Stimulated activated naive CD8-positive, alpha-beta T cell treated with anti-CD3 and anti-CD28 coated beads, Interleukin-15, amount 100 ng/mL, for 72 hours (primary cell): ENCODE data around the gene SMG6.

ENCODE experiments used
- ATAC-seq: fragments of 150-1000 bp; cut with Tn5 transposase; 2 replicates; pipeline ENCODE4 v1.10.0; 2021; ENCODE audit warnings: mild to moderate bottlenecking, moderate library complexity
- DNase-seq, 2 donors: peaks; one replicate each; pipeline ENCODE4 v3.0.0; 2021 to 2022
- H3K27ac Mint-ChIP-seq, 2 donors: one replicate each; pipeline ENCODE4 v1.8.0; 2022; ENCODE audit warnings: mild to moderate bottlenecking in 2 of 2, mixed read lengths in 2 of 2, moderate library complexity in 2 of 2
- H3K27me3 Mint-ChIP-seq: one replicate; pipeline ENCODE4 v1.8.0; 2022; ENCODE audit warnings: mixed read lengths
- H3K4me1 Mint-ChIP-seq: one replicate; pipeline ENCODE4 v1.8.0; 2022; ENCODE audit warnings: mild to moderate bottlenecking, mixed read lengths
- H3K4me3 Mint-ChIP-seq, 2 donors: one replicate each; pipeline ENCODE4 v1.8.0; 2022; ENCODE audit warnings: mild to moderate bottlenecking in 2 of 2, mixed read lengths in 2 of 2, moderate library complexity in 1 of 2
- H3K9me3 Mint-ChIP-seq, 2 donors: one replicate each; pipeline ENCODE4 v1.8.0; 2022; ENCODE audit warnings: mixed read lengths in 2 of 2

Gene SMG6

DNA sequence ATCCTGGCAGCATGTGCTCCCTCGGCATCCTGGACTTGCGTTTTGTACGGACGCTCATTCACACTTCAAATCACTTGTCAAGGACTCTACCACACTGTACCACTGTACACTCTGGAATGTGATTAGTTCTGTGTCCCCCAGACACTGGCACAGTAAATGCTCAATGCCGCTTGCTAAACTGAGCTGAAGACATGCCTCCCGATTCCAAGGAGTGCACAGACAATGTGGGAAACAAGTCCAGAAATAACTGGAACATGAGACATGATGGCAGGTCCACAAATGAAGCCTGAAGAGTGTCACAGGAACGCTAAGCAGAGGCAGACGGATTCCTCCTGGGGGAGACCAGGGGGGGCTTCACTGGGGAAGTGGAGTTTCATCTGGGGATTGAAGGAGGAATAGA, 226.5 kb downstream of the SMG6 start:
- H3K9me3 Mint-ChIP-seq, result no peaks in the 10 kb centered on the region
- no peak for ATAC-seq
- H3K27ac Mint-ChIP-seq, result peak overlapping the region in 1 of 2 donors; percentile 54
- H3K4me3 Mint-ChIP-seq, result no peak overlapping the region
- H3K27me3 Mint-ChIP-seq, result no peaks in the 10 kb centered on the region
- no peak for DNase-seq
- H3K4me1 Mint-ChIP-seq, result peaks cover 29% of the 10 kb centered on the region

DNA sequence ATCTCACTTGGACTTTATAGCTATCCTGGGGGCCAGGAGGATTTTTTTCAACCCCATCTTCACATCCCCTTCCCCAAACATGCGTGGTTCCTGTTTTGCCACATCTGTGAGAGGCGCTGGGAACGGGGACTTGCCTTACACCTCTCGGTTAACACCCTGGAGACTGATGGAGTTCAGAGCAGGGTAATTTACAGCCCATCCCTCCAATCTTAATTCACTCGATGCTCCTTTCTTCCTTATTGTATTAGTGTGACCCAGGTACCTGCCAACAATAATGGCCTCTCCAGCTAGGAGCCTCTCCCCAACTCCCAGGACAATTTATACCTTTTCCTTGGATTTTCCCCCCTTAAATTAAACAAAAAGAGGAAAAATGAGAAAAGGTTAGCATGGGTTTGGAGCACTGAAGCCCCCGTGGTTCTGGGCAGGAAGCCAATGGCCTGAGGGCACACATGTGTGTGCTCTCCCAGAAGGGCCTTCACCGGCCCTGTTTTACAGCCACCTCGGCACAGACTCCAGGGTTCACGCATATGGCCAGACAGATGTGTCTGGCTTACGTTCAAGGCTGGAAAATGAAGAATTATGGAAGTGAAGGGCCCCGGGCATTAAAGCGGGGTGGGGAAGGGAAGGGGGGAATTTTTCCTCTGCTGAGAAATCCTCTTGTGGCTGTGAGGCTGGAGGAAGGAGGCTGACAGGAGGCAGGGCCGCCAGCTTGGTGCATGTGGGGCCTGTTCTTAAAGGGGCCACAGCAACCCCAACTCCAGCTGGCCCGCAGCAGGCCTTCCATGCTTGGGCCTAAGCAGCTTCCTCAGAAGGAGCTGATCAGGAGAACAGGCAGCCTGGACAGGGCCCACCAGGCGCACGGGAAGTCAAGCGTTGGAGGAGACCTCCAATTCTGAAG, 227.2 kb downstream of the SMG6 start:
- DNase-seq, result no peak
- Mint-ChIP-seq H3K27ac (no peak overlapping the region), H3K9me3 (no peaks in the 10 kb centered on the region), H3K27me3 (no peaks in the 10 kb centered on the region), H3K4me3 (peak overlapping the region in 1 of 2 donors; percentile 38), H3K4me1 (peaks cover 29% of the 10 kb centered on the region)
- no peak for ATAC-seq

DNA sequence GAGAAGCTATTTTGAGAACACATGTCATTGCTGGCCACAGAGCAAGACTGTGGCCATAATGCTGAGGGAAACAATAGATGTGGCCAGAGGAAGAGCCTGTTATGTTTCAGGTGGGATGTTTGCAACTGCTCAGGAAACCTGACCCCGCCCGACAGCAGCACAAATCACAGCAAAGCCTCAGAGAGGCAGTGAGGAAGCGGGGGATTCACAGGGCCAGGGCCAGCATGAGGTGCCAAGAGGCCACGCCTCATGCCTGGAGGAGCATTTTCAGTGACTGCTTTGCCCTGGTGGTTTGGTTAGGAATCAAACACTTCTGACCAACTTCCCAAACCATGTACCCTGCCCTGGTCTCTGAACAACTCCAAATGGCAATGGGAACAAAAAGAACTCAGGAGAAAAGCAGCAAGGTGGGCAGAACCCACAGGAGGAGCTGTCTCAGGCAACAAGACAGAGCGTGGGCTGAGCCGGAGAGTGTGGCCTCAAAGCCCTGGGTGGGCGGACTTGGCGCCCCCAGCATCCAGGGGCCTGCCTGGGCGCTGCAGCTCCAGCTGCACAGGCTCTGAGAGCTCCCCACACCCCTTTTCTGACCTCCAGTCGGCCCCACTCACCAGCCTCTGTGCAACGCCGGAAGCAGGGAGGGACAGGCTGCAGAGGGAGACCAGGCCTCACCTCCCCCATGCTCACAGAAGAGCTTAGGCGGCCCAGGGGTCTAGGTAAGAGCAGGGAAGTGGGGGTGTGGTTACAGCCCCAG, 228.1 kb downstream of the SMG6 start:
- Mint-ChIP-seq H3K27ac (peak overlapping the region; percentile 52 to 81), H3K4me1 (peaks cover 38% of the 10 kb centered on the region), H3K27me3 (no peaks in the 10 kb centered on the region), H3K4me3 (peak overlapping the region in 1 of 2 donors; percentile 30), H3K9me3 (no peaks in the 10 kb centered on the region)
- no peak for DNase-seq
- no peak for ATAC-seq

DNA sequence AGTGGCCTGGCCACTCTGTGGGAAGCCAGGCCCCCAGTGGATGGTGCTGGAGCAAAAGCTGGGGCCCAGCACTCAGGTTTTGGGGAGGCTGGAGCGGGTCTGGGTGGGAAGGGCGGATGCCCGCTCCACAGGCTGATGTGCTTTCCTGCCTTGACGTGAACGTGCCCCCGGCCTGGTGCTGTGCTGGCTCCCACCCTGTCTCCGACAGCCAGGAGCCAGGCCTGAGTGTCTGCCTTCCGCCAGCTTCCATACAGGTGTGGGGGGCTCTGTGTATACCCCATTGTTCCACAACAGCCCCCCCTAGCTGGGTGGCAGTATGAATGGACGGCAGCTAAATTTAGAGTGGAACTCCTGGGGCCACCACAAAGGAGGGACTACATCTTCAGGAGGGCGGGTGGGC, 228.7 kb downstream of the SMG6 start:
- Mint-ChIP-seq H3K27ac (no peak overlapping the region), H3K4me1 (peaks cover 43% of the 10 kb centered on the region), H3K27me3 (no peaks in the 10 kb centered on the region), H3K9me3 (no peaks in the 10 kb centered on the region), H3K4me3 (no peak overlapping the region)
- no peak for DNase-seq
- ATAC-seq, result no peak

DNA sequence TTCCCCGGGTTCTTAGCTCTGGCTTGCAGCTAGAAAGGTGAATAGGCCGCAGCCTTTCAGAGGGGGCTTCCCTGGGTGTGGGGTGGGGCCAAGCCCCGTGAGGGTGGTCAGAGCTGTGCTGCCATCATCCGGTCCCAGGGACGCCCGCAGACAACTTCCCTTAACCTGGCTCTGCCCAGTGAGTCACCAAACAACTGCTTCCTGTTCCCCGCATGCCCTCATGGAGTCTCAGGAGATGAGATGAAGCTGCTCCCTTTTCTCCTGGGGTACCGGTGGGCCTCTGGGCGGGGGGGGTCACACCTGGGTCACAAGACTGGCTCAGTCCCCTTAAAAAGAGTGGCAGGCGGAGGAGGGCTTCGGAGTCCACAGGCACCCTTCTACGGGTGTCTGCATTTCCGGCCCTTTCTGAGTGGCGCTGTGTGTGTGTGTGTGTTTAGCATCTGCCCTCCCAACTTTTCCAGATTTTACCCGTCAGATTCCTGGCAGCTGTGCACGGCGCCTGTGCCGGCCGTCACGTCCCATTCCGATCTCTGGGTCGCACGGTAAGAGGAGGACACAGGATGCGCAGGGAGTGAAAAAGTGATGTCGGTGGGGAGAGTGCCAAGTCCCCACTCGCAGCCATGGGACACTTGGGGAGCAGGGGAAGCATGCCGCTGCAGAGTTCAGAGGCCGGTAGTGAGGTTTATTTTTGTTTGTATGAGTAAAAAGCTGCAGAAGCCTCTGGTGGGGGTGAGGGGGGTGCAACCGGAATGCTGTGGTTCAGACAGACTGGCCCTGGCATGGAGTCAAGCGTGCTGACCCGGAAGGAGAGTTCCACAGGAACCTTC, 231.9 kb downstream of the SMG6 start:
- Mint-ChIP-seq H3K27ac (peak overlapping the region in 1 of 2 donors; percentile 95), H3K27me3 (no peaks in the 10 kb centered on the region), H3K4me1 (peaks cover 76% of the 10 kb centered on the region), H3K9me3 (no peaks in the 10 kb centered on the region), H3K4me3 (no peak overlapping the region)
- no peak for ATAC-seq
- no peak for DNase-seq

DNA sequence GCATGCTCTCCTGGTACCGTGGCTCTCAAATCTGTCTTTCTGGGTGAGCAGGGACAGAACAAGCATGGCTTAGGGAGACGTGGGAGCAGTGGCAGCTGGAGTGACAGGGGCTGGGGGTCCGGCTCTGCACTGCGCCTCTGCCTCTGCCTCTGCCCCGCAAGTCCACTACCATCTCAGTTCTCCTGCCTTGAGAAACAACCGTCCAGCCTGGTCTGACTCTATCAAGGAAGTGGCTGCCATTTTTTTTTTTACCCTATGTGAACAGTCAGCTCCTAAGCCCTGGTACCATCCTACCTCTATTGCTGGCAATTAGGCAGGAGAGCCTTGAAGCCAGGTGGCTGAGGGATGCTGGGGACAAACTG, 232.6 kb downstream of the SMG6 start:
- H3K9me3 Mint-ChIP-seq, result no peaks in the 10 kb centered on the region
- ATAC-seq, result no peak
- peaks cover 71% of the 10 kb centered on the region for H3K4me1 Mint-ChIP-seq
- no peaks in the 10 kb centered on the region for H3K27me3 Mint-ChIP-seq
- DNase-seq, result no peak
- H3K4me3 Mint-ChIP-seq, result peak overlapping the region; percentile 36 to 47
- H3K27ac Mint-ChIP-seq, result peak overlapping the region; percentile 57 to 95

DNA sequence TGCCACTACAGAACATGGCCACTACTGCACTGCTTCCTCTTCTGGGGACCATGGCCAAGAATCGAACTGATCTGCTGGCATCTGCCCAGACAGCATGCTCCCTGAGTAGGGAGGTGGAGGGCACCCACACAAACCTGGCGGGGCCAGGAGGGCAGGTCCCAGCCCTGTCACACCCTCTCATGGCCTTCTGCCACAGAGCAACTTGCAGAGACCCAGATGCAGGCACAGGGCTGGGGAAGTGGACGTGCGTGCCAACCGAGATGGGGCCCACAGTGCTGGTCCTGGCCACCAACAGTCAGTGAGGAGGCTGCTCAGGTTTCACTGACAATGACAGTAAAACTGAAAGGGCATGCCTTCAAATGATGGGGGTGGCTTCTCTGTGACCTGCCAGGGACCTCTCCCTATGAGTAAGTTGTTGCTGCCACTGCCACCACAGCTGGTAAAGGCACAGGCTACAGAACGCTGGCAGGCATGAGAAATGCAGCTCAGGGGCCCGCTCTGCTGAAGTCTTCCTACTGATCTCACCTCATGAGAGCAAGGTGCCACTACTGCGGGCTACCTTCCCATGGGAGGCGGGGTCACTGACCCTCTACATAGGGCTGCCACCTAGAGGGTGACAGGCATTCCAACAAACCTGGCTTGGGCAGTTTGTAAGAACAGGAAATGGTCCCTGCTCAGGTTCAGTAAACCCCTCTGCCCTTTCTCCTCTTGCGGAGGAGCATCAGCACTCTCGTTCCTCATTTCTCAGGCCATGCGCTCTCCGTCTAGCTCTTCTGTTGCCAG, 233.2 kb downstream of the SMG6 start:
- DNase-seq, result peak; percentile 70 to 86
- Mint-ChIP-seq H3K9me3 (no peaks in the 10 kb centered on the region), H3K27me3 (no peaks in the 10 kb centered on the region), H3K27ac (peak overlapping the region; percentile 57 to 99), H3K4me3 (peak overlapping the region; percentile 47 to 77), H3K4me1 (peaks cover 67% of the 10 kb centered on the region)
- ATAC-seq, result peak; percentile 98

DNA sequence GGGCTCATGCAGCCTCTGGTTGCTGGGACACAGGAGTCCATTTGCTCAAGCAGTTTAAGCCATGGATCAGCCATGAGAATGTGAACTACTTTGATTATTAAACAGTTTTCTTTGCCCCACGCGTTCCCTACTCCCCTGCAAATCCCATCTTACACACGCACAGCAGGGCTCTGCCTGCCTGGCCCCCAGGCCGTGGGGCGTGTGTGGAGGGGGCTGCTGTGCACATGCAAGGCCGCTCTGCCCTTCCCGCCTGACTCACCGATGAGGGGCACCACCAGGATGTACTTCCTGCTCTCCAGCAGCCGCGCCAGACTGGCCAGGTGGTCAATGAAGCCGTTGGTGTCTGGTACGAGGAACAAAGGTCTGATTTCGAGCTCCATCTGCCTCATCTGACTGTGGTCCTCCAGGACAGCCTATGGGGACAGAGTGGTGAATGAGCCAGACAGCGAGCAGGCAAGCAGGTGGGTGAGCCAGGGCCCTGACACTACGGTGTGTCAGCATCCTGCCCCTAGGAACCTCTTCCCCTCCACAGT, 235.0 kb downstream of the SMG6 start:
- H3K9me3 Mint-ChIP-seq, result no peaks in the 10 kb centered on the region
- peaks cover 82% of the 10 kb centered on the region for H3K4me1 Mint-ChIP-seq
- no peak for DNase-seq
- peak overlapping the region in 1 of 2 donors; percentile 27 for H3K4me3 Mint-ChIP-seq
- no peaks in the 10 kb centered on the region for H3K27me3 Mint-ChIP-seq
- no peak overlapping the region for H3K27ac Mint-ChIP-seq
- ATAC-seq, result no peak

DNA sequence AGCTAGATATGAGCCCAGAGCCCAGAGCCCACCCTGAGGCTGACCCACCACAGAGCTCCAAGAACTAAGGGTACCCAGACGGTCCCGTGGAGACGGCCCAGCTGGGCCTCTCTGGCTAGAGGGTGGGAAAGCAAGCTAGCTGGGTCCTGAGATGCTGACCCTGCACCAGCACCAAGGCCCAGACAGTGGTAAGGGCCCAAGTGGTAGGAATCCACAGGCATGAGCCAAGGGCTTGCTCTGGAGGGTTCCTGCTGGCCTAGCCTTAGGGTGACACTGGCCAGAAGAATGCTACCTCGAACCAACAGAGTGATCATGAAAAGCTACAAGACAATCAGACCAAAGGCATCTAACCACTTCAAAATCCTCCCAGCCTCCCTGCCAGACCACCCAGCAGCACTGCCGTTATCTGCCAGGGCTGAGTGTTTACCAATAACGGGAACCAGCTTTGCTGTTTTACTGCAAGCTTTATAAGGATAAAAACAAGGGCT, 235.5 kb downstream of the SMG6 start:
- ATAC-seq (no peak), DNase-seq (no peak)
- Mint-ChIP-seq H3K4me3 (no peak overlapping the region), H3K9me3 (no peaks in the 10 kb centered on the region), H3K27ac (no peak overlapping the region), H3K27me3 (no peaks in the 10 kb centered on the region), H3K4me1 (peaks cover 87% of the 10 kb centered on the region)

DNA sequence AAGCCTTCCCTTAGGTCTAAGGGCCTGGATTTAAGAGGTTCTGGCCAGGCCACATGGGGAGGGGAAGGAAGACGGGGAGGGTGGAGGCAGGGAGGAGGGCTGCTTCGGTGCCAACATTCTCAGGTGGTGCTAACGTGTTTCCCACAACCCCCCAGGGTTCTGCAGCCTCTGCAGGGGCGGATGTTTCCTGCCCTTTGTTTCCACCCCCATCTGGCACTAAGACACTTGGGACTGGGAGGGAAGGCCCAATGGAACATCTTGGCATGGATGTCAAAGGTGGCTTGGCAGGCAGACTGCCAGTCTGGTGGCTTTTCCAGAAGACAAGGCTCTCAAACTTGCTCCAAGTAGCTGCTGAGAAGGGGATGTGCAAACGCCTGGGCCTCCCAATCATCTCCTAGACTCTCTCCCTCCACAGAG, 236.0 kb downstream of the SMG6 start:
- H3K27me3 Mint-ChIP-seq, result no peaks in the 10 kb centered on the region
- ATAC-seq (no peak), DNase-seq (no peak)
- H3K9me3 Mint-ChIP-seq, result no peaks in the 10 kb centered on the region
- H3K4me1 Mint-ChIP-seq, result peaks cover 88% of the 10 kb centered on the region
- H3K27ac Mint-ChIP-seq, result no peak overlapping the region
- no peak overlapping the region for H3K4me3 Mint-ChIP-seq

DNA sequence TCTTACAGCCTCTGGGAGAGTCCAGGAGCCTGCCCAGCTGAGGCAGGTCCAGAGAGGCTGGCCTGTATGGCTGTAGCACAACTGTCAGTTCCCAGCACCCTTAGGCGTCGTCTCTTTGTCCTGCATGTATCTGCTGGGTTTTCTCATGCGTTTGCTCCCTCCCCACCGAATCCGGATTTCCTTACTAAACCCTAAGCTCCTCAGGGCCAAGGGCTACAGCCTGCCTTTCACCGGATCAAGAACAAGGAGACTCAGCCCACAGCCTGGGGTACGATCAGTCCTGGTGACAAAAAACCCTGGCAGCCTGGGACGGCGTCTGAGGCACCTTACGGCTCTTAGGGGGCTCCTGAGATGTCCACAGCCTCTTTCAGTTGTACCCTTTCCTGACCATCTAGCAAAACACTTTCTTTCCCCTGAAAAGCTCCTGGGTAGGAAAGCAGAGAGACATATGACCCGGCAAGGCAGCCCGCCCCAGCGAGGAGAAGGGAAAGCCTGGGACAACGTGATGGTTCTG, 236.5 kb downstream of the SMG6 start:
- DNase-seq (no peak), ATAC-seq (no peak)
- no peak overlapping the region for H3K4me3 Mint-ChIP-seq
- no peaks in the 10 kb centered on the region for H3K9me3 Mint-ChIP-seq
- H3K27ac Mint-ChIP-seq, result peak overlapping the region in 1 of 2 donors; percentile 15
- peaks cover 86% of the 10 kb centered on the region for H3K4me1 Mint-ChIP-seq
- no peaks in the 10 kb centered on the region for H3K27me3 Mint-ChIP-seq

DNA sequence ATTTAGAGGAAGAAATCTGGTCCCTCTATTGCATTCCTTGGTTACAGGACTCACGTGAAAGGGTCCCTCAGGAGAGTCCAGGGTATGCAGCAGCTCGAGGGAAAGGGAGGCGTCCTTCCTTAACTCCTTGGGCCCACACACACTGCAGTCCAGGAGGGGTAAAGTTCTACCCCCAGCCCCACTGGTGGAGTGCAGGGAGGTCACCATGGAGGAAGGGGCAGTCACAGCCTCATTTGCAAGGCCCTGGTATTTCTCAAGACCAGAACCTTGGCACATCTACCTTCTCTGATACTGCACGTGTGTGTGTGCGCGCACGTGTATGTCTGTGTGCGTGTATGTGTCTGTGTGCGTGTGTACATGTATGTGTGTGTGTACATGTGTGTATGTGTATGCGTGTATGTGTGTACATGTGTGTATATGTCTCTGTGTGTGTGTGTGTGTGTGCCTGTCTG, 237.6 kb downstream of the SMG6 start:
- DNase-seq, result no peak
- Mint-ChIP-seq H3K4me3 (no peak overlapping the region), H3K9me3 (no peaks in the 10 kb centered on the region), H3K27me3 (no peaks in the 10 kb centered on the region), H3K27ac (peak overlapping the region in 1 of 2 donors; percentile 22), H3K4me1 (peaks cover 86% of the 10 kb centered on the region)
- ATAC-seq, result no peak

DNA sequence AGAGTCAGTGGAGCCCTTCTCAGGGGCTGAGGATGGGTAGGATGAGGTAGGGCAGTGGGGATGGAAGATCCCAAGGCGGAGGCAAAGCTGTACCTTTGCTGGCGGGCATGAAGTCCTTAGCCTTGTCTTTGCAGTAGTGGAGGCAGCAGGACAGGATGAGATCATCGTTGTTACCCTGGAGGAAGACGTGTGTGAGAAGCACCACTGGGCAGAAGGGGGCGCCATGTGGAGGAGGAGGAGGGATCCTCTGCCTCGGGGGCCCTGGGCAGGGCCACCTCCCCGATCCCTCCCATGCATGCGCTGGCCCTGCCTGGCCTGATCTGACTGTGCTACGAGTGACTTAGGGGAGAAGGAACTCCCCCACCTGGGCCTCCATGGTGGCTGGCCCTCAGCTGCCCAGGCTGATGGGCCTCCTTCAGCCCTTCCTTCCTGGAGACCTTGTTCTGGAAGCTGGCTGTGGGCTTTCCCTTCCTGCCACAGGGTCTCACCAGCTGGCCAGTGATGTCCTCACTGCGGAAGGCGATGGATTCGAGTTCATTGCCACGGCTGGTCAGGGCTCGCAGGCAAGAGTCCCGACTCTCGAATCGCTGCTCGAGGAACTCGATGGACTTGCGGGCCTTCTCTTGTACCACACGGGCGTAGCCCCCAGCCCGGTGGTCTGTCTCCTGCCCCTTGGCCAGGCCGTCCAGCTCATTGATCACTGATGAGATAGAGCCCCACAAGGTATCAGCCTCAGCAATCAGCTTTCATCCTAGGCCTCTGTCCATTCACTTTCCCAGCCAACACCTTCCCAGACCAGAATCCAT, 238.4 kb downstream of the SMG6 start:
- H3K4me1 Mint-ChIP-seq, result peaks cover 86% of the 10 kb centered on the region
- DNase-seq, result peak; percentile 64 to 71
- peak overlapping the region in 1 of 2 donors; percentile 9 for H3K4me3 Mint-ChIP-seq
- ATAC-seq, result peak; percentile 84
- H3K9me3 Mint-ChIP-seq, result no peaks in the 10 kb centered on the region
- H3K27ac Mint-ChIP-seq, result peak overlapping the region in 1 of 2 donors; percentile 24
- H3K27me3 Mint-ChIP-seq, result no peaks in the 10 kb centered on the region
